Posterior cingulate gyrus (tissue), 11 donors: Measurements from ENCODE around the gene CHN2.
A peak's percentile ranks its signal among the peaks of the same experiment; 100 is the strongest.

Source experiments
- DNase-seq, 10 donors: peaks; one replicate each; pipeline versions ENCODE4 v3.0.0 to v3.0.0-alpha.2; 2020 to 2021; ENCODE audit warnings: mixed read lengths in 3 of 10
- intact Hi-C: fragments of 100-400 bp; cut with DNase I; formaldehyde crosslinking; loops from one replicate; pipeline ENCODE4 v1.15.1; 2023

Gene CHN2

DNA sequence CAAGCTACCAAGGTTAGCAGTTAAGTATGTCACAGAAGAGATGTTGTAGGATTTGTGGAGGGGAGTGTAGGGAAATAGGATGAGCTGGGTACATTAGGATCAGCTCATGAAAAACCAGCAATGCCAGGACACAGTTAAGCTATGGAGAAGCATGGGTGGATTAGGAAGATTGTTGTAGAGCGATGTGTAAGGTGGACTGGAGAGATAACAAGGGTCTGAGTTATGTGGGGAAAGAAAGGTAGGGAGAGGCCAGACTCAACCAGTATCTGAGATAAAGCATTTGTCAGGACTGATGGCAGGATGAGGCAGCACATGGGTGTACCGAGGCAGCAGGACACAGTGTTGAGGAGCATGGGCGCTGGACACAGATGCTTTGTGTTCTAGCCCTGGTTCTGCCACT lies 283.7 kb downstream of the CHN2 start:
- intact Hi-C loops: no loop called here
- DNase-seq: no peak

DNA sequence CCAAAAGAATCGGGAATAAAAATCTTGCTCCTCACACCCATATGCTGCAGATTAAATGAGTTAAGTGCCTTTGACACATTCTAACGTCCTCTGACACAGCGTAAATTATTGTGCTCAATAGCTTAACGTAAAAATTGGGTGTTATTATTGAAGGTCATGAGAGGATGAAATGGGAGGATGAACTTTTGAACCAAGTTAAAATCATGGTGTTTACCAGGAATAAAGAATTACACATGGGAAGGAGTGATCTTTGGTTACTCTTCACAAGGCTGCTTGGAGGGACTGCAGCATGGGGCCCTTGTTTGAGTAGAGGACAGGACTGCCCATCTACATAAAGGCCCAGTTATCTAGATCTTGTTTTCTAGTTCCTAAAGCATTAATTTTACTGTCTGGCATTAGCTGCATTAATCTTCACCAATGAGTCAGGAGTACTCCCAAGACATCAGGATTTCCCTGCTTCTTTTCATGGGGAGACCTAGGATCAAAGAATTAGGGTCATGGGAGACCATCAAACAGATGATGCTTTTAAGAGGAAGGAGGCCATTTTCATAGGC lies 284.2 kb downstream of the CHN2 start:
- no peak for DNase-seq
- intact Hi-C loops: no loop called here

DNA sequence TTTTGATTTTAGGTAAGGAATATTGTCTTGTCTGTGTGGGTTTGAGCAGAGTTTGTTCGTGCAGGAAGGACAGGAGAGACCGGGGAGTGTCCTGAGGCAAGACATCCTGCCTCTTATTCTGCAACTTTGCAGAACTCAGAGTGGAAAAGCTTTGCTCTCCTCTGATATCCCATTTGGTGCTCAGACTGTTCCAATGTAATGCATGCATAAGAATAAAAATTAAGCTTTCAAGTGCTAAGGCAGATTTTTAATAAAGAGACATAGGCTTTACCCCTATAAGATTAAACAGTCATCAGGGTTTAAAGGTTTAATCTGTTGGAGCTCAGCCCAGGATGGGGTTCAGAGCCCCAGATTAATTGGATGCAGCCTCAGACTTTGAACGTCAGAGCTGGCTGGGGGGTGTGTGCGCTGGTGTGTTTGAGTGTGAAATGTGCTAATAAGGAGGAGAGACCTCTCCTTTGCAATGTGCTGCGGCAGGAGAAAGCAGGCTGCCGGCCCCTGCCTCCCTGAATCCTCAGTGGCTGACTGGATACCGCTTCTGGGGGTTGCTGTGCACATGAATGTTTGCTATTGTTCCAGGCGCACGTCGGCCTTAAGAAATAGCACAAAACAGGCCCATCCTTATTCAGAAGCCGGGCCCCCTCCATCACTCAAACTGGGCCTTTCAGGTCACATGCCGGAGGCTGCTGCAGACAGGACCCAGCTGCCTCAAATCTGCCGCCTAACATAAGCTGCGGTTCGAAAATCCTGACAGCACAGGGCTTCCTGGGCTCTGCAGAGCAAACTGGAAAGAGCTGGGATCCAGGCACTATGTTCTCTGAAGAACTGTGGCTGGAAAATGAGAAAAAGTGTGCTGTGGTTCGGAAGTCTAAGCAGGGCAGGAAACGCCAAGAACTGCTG lies 285.0 kb downstream of the CHN2 start:
- DNase-seq: peak; percentile 34 to 95 (median 65)
- intact Hi-C loops: no loop called here

DNA sequence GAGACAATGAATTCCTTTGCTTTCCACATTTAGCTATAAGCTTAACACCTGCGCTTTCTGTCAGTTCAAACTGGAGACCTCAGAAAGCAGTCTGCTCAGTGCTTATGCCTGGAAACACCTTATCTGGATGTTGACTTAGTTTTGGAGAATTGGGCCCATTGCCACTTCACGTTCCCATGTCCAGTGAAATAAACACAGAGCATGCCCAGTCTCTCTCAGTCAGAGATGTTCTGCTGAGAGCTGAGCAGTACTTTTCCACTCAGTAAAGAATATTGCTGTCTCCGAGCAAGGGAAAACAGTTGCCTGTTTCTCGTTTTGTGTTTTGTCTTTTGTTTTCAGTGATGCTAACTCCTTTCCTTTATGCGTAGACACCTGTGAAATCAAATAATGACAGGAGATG lies 285.9 kb downstream of the CHN2 start:
- peak in 3 of 10 donors; percentile 27 to 52 (median 36) for DNase-seq
- intact Hi-C loops: no loop called here

DNA sequence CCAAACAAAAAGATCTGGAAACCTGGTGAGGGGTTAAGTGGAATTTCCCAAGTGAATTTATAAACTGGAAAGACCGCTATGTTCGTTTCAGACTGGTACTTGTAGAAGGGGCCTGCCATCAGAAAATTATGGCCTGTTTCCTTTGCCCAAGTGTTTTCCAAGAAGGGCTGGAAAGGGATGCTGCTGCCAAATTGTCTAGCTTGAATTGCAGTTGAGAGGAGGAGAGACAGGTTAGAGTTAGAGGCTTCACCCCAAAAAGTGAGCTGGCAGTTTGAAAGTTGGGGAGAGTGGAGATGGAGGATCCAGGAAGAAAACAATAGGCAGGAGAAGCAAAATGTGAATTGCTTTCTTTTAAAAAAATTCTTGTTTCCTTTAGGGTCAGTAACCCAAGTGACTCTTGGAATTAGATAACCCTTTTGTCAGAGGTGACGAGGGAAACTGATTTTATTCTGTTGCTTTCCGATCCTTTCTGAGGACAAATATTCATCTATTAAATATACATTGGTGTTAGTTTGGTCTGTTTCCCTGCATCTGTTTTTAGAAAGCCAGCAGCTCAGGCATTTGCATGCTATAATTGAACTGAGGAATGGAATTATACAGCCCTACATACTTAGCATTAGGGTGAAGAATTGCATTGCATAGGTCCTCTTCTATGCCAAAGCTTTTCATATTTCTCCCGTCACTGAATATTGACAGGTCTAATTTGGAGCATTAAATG lies 286.5 kb downstream of the CHN2 start:
- intact Hi-C loops: no loop called here
- no peak for DNase-seq

DNA sequence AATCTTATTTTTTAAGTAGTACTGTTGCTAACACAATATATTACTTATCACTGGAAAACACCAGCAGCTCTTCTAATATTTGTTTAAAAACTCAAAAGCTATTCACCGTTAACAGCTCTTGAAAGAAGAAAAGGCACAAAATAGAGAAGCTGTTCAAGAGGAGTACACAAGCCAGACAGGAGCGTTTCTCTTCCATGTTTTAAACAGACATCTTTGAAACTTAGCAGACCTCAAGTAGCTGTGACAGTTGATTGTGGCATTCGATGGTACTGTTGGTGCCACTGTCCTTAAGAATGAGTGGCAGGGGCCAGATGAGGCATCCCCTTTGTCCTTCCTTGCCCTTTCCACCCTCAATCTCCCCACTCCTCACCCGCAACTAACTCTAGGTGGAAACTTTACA lies 287.5 kb downstream of the CHN2 start:
- DNase-seq: peak in 1 of 10 donors; percentile 24
- intact Hi-C loops: no loop called here

DNA sequence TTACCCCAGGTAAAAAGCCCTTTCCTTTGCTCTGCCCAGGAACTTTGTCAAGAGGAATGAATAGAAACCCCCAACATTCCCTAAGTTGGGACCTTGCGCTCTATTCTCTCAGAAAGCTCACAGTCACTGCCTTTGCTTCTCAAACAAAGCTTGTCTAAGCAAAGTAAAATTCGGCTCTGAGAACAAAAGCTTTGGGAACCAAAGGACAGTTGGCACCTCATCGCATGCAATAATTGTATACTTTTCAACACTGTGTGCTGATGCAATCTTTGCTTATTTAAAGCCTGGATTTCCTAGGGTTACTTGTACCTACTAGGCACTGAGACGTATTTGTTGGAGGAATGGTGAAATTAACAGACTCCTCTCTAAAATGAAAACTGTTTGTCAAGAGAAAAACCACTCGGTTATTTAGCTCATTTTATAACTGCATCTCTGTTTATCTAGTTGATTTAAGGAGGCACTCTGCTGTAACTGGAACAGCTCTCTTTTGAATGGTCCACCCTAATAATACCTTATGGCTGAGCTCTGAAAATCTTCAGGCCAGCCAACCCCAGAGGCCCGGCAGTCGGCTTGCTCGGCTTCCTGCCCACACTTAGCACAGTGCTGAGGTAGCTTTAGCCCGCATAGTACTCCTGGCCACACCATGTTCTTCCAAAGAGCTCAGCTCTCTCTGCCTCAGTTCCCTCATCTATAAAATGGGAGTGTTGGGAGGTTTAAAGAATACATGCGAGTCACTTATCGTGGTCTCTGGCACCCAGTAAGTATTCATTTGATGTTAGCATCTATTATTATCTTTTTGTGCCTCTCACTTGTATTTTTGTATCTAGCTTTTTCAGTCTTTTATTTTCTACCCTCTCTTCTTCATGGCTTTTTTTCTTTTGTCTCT lies 288.9 kb downstream of the CHN2 start:
- peak in 2 of 10 donors; percentile 53 to 84 for DNase-seq
- intact Hi-C loops: no loop called here

DNA sequence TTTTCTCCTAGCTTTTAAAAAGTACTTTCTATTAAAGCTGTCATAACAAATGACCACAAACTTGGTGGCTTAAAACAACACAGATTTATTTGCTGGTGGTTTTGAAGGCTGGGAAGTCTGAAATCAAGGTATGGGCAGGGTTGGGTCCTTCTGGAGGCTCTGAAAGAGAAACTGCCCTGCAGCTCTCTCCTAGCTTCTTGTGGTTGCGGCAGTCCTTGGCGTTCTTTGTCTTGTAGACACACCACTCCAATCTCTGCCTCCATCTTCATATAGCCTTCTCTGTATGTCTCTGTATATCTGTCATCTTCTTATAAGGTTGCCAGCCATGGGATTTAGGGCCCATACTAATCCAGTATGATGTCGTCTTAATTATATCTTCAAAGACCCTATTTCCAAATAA lies 289.7 kb downstream of the CHN2 start:
- no peak for DNase-seq

DNA sequence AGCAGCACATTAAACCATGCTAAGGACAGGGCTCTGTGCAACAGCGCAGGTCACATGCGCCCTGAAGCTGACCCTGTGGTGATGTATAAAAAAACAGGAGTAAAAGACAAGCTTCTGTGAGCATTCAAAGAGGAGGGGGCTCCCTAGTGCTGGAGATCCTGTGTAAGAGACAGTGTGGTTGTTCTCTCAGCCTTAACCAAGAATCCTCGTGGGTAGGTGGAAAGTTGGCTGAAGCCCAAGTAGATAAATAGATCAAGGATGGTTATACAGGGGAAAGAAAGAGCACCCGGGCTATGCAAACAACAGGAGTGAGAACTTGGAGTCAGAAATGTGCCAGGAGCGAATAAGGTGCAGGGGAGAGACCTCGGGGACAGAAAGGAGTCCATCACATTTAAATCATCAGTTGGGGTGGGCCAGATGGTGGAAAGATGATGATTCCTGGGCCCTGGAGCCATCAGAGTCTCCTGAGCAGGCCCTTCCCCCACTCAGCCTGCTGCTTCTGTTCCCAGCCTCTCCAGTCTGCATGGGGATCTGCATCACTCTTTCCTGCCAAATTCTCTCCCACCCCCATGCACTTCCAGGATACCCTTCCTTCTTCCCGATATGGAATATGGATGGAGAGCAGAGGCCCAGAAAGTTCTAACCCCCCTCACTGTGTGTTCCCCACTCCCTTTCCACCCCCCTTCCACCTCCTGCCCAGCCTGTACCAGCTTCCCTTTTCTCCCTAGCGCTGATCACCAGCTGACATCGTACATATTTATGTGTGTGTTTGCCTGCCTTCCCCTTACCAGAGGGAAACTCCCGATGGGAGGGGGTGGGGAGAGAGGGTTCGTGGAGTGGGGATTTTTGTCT lies 291.0 kb downstream of the CHN2 start:
- intact Hi-C loops: no loop called here
- DNase-seq: peak in 8 of 10 donors; percentile 20 to 89 (median 45)

More for the DNA sequence above, 289.7 kb downstream of the CHN2 start:
- intact Hi-C loops: no loop called here

DNA sequence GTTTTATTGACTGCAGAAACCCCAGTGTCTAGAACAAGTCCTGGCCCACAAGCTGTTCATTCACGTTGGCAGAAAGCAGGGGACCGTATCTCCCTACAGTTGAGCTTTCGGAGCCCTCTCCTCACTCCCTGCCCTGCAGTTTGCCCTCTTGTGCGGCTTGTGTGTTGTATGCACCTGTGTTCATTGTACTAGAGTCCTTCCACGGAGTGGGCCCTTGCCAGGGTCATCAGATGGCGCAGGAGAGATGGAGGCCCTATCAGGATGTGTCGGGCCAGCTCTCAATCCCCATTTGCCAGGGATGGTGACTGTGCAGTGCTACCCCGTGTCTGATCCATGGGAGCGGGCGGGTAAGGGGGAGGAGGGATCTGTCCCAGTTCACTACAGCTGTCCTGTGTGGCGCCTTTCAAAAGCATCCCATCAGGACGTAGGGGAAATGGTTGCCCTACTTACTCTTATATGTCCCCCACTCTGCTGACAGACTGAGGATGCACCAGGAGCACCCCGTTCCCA lies 291.7 kb downstream of the CHN2 start:
- intact Hi-C loops: no loop called here
- peak; percentile 62 to 96 (median 78) for DNase-seq

DNA sequence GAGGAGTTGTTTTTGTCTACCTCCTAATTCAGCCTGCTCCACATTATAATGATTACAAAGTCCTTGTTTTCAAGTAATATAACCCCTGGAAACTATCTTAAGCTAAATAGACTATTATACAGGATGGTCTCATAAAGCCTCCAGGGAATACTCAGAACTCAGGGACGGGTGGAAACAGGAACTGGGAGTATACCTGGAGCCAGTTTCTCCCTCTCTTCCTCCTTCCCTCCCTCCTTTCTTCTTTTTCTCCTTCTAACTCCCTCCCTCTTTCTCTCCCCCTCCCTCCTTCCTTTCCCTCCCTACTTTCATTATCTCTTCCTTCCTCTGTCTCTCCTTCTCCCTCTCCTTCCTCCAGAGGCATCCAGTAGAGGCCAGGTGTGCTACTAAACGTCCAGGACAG lies 292.8 kb downstream of the CHN2 start:
- DNase-seq: no peak
- intact Hi-C loops: no loop called here

DNA sequence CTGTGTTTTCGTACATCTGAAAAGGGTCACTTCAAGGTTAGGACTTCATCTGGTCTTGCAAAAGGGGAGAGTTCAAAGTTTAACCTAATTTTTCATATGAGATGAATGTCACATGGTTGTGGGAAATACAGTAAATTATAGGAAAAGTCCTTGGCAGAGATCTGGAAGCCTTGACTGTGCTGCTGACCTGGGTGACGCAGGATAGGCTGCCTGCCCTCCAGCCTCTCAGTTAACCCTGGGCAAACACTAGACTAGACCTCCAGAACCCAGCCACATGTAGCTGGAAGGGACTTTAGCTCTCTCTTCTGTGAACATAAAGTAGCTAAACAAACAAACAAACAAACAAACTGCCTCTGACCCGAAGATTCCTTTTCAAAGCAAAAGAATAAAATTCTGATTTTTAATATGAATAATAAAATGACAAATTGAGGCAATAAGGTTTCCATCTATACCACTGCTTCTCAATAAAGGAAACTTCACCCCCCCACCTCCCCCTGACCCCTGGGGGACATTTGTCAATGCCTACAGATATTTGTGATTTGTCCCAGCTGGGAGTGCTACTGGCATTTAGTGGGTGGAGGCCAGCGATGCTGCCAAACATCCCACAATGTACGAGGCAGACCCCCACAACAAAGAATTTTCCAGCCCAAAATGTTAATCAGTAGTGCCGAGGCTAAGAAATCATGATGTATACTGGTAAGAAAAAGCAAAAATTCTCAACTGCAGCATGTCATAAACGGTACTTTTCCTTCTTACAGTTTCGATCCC lies 293.8 kb downstream of the CHN2 start:
- intact Hi-C loops: no loop called here
- DNase-seq: no peak

DNA sequence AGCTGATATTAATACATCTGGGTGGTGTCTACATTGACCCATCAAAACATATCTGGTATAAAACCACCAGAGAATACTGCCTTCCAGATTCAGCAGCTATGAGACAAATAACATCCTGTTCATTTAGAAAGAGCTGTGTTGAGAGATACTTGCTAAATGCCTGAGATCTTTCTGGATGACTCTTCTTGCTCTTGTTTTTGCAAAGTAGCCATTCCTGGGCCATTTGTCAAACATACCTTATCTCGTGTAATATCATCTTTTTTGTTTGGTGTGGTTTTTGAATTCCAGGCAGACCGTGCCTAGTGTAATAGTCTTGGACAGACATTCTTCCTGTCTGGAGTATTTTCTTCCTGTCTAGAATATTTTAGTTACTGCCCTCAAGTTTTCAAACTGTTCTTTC lies 294.4 kb downstream of the CHN2 start:
- intact Hi-C loops: no loop called here
- DNase-seq: no peak

DNA sequence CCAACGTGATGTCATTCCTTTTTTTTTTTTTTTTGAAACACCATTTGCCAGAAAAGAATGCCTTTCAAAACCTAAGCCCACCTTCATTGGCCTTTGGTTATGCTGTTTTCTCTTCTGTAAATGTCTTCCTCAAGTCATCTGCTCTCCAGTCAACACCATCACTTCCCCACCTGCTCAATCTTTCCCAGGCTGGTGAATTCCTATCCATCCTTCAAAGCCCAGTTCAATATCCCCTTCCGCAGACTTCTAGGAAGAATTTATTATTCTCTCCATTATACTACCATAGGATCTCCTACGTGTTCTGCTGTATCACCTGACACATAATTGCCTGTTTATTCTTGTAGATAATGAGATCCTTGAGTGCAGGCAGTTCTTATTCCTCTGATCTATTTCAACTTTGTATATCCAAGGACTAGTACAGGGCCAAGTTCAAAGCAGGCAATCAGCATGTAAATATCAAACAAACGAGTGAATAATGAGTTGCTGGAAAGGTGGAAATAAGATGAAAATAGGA lies 295.6 kb downstream of the CHN2 start:
- intact Hi-C loops: no loop called here
- DNase-seq: no peak

DNA sequence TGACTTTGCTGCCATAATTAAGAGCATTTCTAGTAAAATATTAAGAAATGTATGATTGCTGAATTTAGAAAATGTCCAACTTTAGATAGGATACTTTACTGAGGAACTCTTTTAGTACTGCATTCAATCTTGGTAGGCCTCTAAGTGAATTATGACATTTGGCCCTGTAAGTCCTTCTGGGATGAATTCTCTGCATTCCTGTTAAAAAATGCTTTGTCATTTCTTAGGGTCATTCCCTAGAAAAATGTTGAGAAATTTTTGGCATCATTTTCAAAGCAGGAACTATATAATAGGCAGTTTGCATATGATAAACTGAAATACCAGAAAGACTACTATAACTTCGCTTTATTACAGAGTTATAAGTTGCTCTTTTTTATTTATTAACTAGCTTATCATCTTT lies 299.8 kb downstream of the CHN2 start:
- DNase-seq: no peak
- intact Hi-C loops: no loop called here

DNA sequence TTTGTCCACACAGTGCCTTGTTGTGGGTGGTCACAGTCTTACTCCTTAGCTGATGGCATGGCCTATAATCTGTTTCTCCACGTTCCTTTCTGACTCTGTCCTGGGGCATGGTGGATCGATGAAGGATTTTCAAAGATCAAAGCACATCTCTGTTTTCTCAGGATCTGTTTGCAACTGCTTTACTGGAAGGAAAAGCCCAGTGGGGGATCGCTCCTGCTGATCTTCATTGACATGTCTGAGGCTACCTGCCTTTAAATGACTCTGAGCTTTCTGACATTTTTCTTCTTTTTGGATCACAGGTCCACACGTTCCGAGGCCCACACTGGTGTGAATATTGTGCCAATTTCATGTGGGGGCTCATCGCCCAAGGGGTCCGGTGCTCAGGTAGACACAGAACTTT lies 301.1 kb downstream of the CHN2 start:
- intact Hi-C loops: no loop called here
- no peak for DNase-seq

DNA sequence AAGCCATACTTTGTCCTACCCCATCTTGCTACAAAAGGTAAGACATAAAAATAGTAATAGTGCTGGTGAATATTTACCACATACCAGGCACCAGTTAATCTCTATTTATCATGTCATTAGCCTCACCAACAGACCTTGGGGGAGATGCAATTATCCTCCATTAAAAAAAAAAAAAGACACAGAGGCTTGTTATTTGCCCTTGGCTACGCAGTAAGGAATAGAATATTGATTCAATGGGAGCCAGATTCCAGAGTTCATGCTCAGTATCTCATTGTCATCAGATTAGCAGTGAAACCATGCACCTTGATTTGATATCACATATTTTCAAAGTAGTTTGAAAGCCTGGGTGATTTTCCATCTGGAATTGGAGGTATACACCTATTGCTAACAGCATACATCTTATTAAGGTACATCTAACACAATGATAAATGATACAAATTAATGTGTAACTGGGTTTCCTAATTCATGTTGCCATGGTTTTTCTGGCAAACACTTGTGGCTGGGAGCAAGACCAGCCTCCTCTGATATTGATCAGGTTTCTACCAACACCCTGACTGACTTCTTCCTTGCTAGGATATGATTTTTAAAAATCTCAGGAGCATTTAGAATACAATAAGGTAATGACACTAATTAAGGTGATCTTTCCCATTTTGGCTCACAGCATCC lies 301.9 kb downstream of the CHN2 start:
- intact Hi-C loops: no loop called here
- DNase-seq: no peak

DNA sequence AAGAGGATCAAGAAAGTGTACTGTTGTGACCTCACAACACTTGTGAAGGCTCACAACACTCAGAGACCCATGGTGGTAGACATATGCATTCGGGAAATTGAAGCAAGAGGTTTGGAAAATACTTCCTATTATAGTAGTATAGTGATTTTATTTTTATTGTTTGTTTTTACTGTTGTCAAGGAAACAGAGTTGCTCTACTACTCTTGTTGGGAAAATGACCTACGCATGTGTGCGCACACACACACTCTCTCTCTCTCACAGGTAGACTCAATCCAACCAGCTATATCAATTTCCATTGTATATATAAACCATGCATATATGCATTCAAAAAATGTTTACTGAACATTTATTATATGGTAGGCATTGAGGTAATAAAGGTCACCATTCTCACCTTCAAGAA lies 305.4 kb downstream of the CHN2 start:
- intact Hi-C loops: no loop called here
- no peak for DNase-seq
